GM23338 (cell line): Measurements from ENCODE around the gene PERM1. TPM values are rescaled to one million over a fixed set of nuclear protein-coding genes. Genes with fewer than 3 reads are reported as not detected.

Experiments
- ATAC-seq: fragments of 200-7000 bp; cut with Tn5 transposase; 3 replicates; pipeline ENCODE4 v1.9.1; 2020
- DNase-seq: peaks from one replicate; pipeline ENCODE4 v3.0.0-alpha.2; 2015; ENCODE audit warnings: low spot score
- H2AFZ ChIP-seq: fragments of 200-600 bp; sonication (generic); 2 replicates; pipeline ENCODE4 v1.8.0; 2016; ENCODE audit warnings: antibody characterized with exemption, mild to moderate bottlenecking, moderate library complexity
- H3F3A ChIP-seq: fragments of 200-600 bp; sonication (generic); replicated peaks from 2 replicates; pipeline ENCODE4 v1.8.0; 2017; ENCODE audit warnings: antibody characterized with exemption, mixed run types, low read depth
- H3K27ac ChIP-seq: fragments of 200-600 bp; sonication (generic); 2 replicates; pipeline ENCODE4 v1.6.1; 2016; ENCODE audit warnings: low read depth
- H3K27me3 ChIP-seq: fragments of 200-600 bp; sonication (generic); 2 replicates; pipeline ENCODE4 v1.8.0; 2016; ENCODE audit warnings: mild to moderate bottlenecking, mixed run types, moderate library complexity; ENCODE audit not compliant: insufficient read depth
- H3K36me3 ChIP-seq: fragments of 200-600 bp; sonication (generic); 2 replicates; pipeline ENCODE4 v1.8.0; 2016; ENCODE audit warnings: mild to moderate bottlenecking; ENCODE audit not compliant: insufficient read depth
- H3K4me1 ChIP-seq: fragments of 200-600 bp; sonication (generic); 2 replicates; pipeline ENCODE4 v1.8.0; 2016; ENCODE audit warnings: mild to moderate bottlenecking, moderate library complexity; ENCODE audit not compliant: insufficient read depth
- H3K4me2 ChIP-seq: fragments of 200-600 bp; sonication (generic); 2 replicates; pipeline ENCODE4 v1.7.1; 2017; ENCODE audit warnings: mixed run types
- H3K4me3 ChIP-seq: fragments of 200-600 bp; sonication (generic); 2 replicates; pipeline ENCODE4 v1.6.1; 2016; ENCODE audit warnings: mixed run types
- H3K79me2 ChIP-seq: fragments of 200-600 bp; sonication (generic); replicated peaks from 2 replicates; pipeline ENCODE4 v1.8.0; 2017; ENCODE audit warnings: mild to moderate bottlenecking; ENCODE audit not compliant: insufficient read depth
- H3K9me2 ChIP-seq: fragments of 200-600 bp; sonication (generic); 2 replicates; pipeline ENCODE4 v1.8.0; 2017; ENCODE audit not compliant: insufficient read depth
- H4K20me1 ChIP-seq: fragments of 200-600 bp; sonication (generic); replicated peaks from 2 replicates; pipeline ENCODE4 v1.8.0; 2017; ENCODE audit warnings: mild to moderate bottlenecking; ENCODE audit not compliant: insufficient read depth
- H3K27ac Mint-ChIP-seq: 2 replicates; pipeline ENCODE4 v1.8.0; 2020; ENCODE audit warnings: inconsistent platforms, mild to moderate bottlenecking, moderate library complexity, mixed read lengths
- H3K27me3 Mint-ChIP-seq: 3 replicates; pipeline ENCODE4 v1.8.0; 2022; ENCODE audit warnings: low read depth, mild to moderate bottlenecking, moderate library complexity, mixed read lengths, inconsistent platforms; ENCODE audit not compliant: insufficient read depth, poor library complexity
- H3K36me3 Mint-ChIP-seq: 3 replicates; pipeline ENCODE4 v1.8.0; 2021; ENCODE audit warnings: low read depth, mild to moderate bottlenecking, inconsistent platforms, moderate library complexity, mixed read lengths
- H3K4me1 Mint-ChIP-seq: 3 replicates; pipeline ENCODE4 v1.8.0; 2020; ENCODE audit warnings: mild to moderate bottlenecking, inconsistent platforms, mixed read lengths
- H3K4me3 Mint-ChIP-seq: 3 replicates; pipeline ENCODE4 v1.8.0; 2021; ENCODE audit warnings: moderate library complexity, mild to moderate bottlenecking, inconsistent platforms, mixed read lengths
- H3K9me3 Mint-ChIP-seq: 3 replicates; pipeline ENCODE4 v1.8.0; 2020; ENCODE audit warnings: moderate library complexity, mild to moderate bottlenecking, inconsistent platforms, mixed read lengths
- CREB1 ChIP-seq: fragments of 250-450 bp; sonication (Bioruptor Pico); IDR thresholded peaks from 2 replicates; pipeline ENCODE4 v1.5.0; 2020; ENCODE audit warnings: low read depth, mild to moderate bottlenecking, moderate library complexity
- ETS1 ChIP-seq: IDR thresholded peaks from 2 replicates; pipeline ENCODE4 v1.6.1; 2016; ENCODE audit warnings: antibody characterized with exemption
- EZH2 ChIP-seq: fragments of 200-600 bp; sonication (generic); IDR thresholded peaks from one replicate; pipeline ENCODE4 v1.8.0; 2017; ENCODE audit warnings: antibody characterized with exemption, mild to moderate bottlenecking, low read depth; ENCODE audit not compliant: unreplicated experiment
- EZH2phosphoT487 ChIP-seq: fragments of 200-600 bp; sonication (generic); IDR thresholded peaks from one replicate; pipeline ENCODE4 v1.8.1; 2018; ENCODE audit warnings: antibody characterized with exemption; ENCODE audit not compliant: unreplicated experiment
- JUNB ChIP-seq: IDR thresholded peaks from one replicate; pipeline ENCODE4 v1.6.1; 2016; ENCODE audit warnings: antibody characterized with exemption; ENCODE audit not compliant: unreplicated experiment
- NANOG ChIP-seq: IDR thresholded peaks from 2 replicates; pipeline ENCODE4 v1.6.1; 2016; ENCODE audit warnings: antibody characterized with exemption, borderline replicate concordance
- POLR2AphosphoS5 ChIP-seq: IDR thresholded peaks from 2 replicates; pipeline ENCODE4 v1.6.1; 2016; ENCODE audit warnings: antibody characterized with exemption, low read depth
- STAT1 ChIP-seq: IDR thresholded peaks from one replicate; pipeline ENCODE4 v1.6.1; 2016; ENCODE audit warnings: antibody characterized with exemption; ENCODE audit not compliant: unreplicated experiment
- ZNF114 ChIP-seq: fragments of 250-450 bp; sonication (Bioruptor Pico); IDR thresholded peaks from 2 replicates; pipeline ENCODE4 v1.5.0; 2020; ENCODE audit warnings: mild to moderate bottlenecking, moderate library complexity
- ZNF331 ChIP-seq: fragments of 250-450 bp; sonication (Bioruptor Pico); IDR thresholded peaks from 2 replicates; pipeline ENCODE4 v1.5.0; 2020; ENCODE audit warnings: low read depth, mild to moderate bottlenecking, moderate library complexity
- polyA plus RNA-seq: library from polyadenylated mRNA; unstranded; fragments of >200 nt; fragmentation: Nextera tagmentation; extraction: Ambion mirVana; gene quantifications from 2 replicates; pipeline ENCODE4 v1.2.1, GENCODE V29; 2016
- total RNA-seq: library from RNA; depleted of rRNA; stranded (reverse); fragments of >200 nt; shearing (Covaris generic); gene quantifications from 2 replicates; pipeline ENCODE4 v1.2.3, GENCODE V29; 2014
- TF ChIP-seq, protein P1 (sequence below), 2 experiments: fragments of 200-600 bp in 1 of 2; sonication (generic) in 1 of 2; conservative IDR thresholded peaks; 2 replicates each; pipeline versions ENCODE4 v1.5.1 to v1.6.1; 2016 to 2017; ENCODE audit warnings: antibody characterized with exemption in 2 of 2, low read depth in 2 of 2, mild to moderate bottlenecking in 2 of 2, moderate library complexity in 1 of 2
- TF ChIP-seq, protein P2 (sequence below): fragments of 250-450 bp; sonication (Bioruptor Pico); IDR thresholded peaks from 2 replicates; pipeline ENCODE4 v1.5.0; 2020; ENCODE audit warnings: mild to moderate bottlenecking, moderate library complexity
- TF ChIP-seq, protein P3 (sequence below): IDR thresholded peaks from one replicate; pipeline ENCODE4 v1.6.1; 2018; ENCODE audit warnings: antibody characterized with exemption; ENCODE audit not compliant: unreplicated experiment

The PERM1 gene
- total and polyA plus RNA-seq, 2 experiments from 2014 or later, result 1.1 TPM; not detected in 1

DNA sequence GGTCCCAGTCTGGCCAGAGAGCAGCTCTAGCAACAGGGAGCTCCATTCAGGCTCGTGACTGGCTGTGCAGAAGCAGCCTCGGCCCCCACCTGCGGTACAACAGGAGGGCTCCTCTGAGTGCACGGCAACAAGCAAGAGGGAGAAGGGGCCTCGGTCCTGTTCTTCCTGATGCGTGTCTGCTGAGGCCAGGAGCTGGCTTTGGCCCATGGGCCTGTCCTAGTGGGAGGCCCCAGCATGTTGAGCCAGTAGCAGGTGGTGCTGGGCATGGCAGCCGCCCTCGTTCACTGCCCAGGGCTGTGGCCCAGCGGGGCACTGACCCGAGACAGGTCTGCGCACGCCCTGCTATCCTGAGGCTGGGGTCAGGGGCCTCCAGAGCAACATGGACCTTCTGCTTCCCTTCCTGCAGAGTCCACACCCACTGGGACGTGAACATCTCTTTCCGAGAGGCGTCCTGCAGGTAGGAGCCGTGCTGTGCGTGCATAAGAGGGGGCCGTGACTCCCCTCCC is 51.2 kb downstream of the PERM1 start:
- peaks cover 84% of the 10 kb centered on the region for H3K27me3 ChIP-seq
- H3K27me3 Mint-ChIP-seq, result peaks cover 77% of the 10 kb centered on the region
- no peak overlapping the region for H3K4me2 ChIP-seq
- H3K79me2 ChIP-seq, result no peaks in the 10 kb centered on the region
- H3K4me1 ChIP-seq, result 0 out of 2 replicates have a peak, but pooled peaks cover 3% of the 10 kb centered on the region
- H3K4me3 Mint-ChIP-seq, result no peak overlapping the region
- no peak overlapping the region for H2AFZ ChIP-seq
- H3F3A ChIP-seq, result no peaks in the 10 kb centered on the region
- no peaks in the 10 kb centered on the region; the same call in 1 of the 2 replicates for H4K20me1 ChIP-seq
- no peaks in the 10 kb centered on the region for H3K36me3 ChIP-seq
- no peak overlapping the region for H3K4me3 ChIP-seq
- no peak for DNase-seq
- no peaks in the 10 kb centered on the region; the same call in 2 of the 3 replicates for H3K9me3 Mint-ChIP-seq
- no peak overlapping the region for H3K27ac ChIP-seq
- TF ChIP-seq ZNF331 (CRISPR knock-in tag) (no peak), ZNF114 (CRISPR knock-in tag) (no peak), POLR2AphosphoS5 (no peak), STAT1 (no peak), EZH2 (no peak), ETS1 (no peak), EZH2phosphoT487 (no peak), NANOG (no peak), JUNB (no peak), CREB1 (no peak)
- TF ChIP-seq, protein P1, sequence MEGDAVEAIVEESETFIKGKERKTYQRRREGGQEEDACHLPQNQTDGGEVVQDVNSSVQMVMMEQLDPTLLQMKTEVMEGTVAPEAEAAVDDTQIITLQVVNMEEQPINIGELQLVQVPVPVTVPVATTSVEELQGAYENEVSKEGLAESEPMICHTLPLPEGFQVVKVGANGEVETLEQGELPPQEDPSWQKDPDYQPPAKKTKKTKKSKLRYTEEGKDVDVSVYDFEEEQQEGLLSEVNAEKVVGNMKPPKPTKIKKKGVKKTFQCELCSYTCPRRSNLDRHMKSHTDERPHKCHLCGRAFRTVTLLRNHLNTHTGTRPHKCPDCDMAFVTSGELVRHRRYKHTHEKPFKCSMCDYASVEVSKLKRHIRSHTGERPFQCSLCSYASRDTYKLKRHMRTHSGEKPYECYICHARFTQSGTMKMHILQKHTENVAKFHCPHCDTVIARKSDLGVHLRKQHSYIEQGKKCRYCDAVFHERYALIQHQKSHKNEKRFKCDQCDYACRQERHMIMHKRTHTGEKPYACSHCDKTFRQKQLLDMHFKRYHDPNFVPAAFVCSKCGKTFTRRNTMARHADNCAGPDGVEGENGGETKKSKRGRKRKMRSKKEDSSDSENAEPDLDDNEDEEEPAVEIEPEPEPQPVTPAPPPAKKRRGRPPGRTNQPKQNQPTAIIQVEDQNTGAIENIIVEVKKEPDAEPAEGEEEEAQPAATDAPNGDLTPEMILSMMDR (conservative IDR thresholded peaks at IDR 0.05; ENCODE audit: low read depth in 2 of 2), result no peak
- TF ChIP-seq, protein P2, sequence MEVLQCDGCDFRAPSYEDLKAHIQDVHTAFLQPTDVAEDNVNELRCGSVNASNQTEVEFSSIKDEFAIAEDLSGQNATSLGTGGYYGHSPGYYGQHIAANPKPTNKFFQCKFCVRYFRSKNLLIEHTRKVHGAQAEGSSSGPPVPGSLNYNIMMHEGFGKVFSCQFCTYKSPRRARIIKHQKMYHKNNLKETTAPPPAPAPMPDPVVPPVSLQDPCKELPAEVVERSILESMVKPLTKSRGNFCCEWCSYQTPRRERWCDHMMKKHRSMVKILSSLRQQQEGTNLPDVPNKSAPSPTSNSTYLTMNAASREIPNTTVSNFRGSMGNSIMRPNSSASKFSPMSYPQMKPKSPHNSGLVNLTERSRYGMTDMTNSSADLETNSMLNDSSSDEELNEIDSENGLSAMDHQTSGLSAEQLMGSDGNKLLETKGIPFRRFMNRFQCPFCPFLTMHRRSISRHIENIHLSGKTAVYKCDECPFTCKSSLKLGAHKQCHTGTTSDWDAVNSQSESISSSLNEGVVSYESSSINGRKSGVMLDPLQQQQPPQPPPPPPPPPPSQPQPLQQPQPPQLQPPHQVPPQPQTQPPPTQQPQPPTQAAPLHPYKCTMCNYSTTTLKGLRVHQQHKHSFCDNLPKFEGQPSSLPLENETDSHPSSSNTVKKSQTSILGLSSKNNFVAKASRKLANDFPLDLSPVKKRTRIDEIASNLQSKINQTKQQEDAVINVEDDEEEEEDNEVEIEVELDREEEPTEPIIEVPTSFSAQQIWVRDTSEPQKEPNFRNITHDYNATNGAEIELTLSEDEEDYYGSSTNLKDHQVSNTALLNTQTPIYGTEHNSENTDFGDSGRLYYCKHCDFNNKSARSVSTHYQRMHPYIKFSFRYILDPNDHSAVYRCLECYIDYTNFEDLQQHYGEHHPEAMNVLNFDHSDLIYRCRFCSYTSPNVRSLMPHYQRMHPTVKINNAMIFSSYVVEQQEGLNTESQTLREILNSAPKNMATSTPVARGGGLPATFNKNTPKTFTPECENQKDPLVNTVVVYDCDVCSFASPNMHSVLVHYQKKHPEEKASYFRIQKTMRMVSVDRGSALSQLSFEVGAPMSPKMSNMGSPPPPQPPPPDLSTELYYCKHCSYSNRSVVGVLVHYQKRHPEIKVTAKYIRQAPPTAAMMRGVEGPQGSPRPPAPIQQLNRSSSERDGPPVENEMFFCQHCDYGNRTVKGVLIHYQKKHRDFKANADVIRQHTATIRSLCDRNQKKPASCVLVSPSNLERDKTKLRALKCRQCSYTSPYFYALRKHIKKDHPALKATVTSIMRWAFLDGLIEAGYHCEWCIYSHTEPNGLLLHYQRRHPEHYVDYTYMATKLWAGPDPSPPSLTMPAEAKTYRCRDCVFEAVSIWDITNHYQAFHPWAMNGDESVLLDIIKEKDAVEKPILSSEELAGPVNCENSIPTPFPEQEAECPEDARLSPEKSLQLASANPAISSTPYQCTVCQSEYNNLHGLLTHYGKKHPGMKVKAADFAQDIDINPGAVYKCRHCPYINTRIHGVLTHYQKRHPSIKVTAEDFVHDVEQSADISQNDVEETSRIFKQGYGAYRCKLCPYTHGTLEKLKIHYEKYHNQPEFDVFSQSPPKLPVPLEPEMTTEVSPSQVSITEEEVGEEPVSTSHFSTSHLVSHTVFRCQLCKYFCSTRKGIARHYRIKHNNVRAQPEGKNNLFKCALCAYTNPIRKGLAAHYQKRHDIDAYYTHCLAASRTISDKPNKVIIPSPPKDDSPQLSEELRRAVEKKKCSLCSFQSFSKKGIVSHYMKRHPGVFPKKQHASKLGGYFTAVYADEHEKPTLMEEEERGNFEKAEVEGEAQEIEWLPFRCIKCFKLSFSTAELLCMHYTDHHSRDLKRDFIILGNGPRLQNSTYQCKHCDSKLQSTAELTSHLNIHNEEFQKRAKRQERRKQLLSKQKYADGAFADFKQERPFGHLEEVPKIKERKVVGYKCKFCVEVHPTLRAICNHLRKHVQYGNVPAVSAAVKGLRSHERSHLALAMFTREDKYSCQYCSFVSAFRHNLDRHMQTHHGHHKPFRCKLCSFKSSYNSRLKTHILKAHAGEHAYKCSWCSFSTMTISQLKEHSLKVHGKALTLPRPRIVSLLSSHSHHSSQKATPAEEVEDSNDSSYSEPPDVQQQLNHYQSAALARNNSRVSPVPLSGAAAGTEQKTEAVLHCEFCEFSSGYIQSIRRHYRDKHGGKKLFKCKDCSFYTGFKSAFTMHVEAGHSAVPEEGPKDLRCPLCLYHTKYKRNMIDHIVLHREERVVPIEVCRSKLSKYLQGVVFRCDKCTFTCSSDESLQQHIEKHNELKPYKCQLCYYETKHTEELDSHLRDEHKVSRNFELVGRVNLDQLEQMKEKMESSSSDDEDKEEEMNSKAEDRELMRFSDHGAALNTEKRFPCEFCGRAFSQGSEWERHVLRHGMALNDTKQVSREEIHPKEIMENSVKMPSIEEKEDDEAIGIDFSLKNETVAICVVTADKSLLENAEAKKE (CRISPR knock-in tag), result no peak
- TF ChIP-seq, protein P3, sequence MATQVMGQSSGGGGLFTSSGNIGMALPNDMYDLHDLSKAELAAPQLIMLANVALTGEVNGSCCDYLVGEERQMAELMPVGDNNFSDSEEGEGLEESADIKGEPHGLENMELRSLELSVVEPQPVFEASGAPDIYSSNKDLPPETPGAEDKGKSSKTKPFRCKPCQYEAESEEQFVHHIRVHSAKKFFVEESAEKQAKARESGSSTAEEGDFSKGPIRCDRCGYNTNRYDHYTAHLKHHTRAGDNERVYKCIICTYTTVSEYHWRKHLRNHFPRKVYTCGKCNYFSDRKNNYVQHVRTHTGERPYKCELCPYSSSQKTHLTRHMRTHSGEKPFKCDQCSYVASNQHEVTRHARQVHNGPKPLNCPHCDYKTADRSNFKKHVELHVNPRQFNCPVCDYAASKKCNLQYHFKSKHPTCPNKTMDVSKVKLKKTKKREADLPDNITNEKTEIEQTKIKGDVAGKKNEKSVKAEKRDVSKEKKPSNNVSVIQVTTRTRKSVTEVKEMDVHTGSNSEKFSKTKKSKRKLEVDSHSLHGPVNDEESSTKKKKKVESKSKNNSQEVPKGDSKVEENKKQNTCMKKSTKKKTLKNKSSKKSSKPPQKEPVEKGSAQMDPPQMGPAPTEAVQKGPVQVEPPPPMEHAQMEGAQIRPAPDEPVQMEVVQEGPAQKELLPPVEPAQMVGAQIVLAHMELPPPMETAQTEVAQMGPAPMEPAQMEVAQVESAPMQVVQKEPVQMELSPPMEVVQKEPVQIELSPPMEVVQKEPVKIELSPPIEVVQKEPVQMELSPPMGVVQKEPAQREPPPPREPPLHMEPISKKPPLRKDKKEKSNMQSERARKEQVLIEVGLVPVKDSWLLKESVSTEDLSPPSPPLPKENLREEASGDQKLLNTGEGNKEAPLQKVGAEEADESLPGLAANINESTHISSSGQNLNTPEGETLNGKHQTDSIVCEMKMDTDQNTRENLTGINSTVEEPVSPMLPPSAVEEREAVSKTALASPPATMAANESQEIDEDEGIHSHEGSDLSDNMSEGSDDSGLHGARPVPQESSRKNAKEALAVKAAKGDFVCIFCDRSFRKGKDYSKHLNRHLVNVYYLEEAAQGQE, result no peak
- H3K4me1 Mint-ChIP-seq, result peaks cover 16% of the 10 kb centered on the region
- H3K9me2 ChIP-seq, result no peaks in the 10 kb centered on the region
- no peaks in the 10 kb centered on the region for H3K36me3 Mint-ChIP-seq
- ATAC-seq, result no peak
- no peak overlapping the region for H3K27ac Mint-ChIP-seq
